Lower leg skin (tissue), 3 donors: ENCODE measurements around the gene L3MBTL3.

Experiments used
- POLR2A ChIP-seq, 2 donors: fragments of 450-650 bp; IDR thresholded peaks; one replicate each; pipeline ENCODE4 v1.6.1; 2016 to 2017; ENCODE audit warnings: antibody characterized with exemption in 2 of 2, mild to moderate bottlenecking in 1 of 2, moderate library complexity in 1 of 2
- TF ChIP-seq, protein P1 (sequence below), 3 donors: fragments of 450-650 bp; IDR thresholded peaks; one replicate each; pipeline ENCODE4 v1.5.1; 2016; ENCODE audit warnings: antibody characterized with exemption in 3 of 3, mild to moderate bottlenecking in 3 of 3, moderate library complexity in 2 of 3

- no peak for TF ChIP-seq POLR2A (IDR thresholded peaks at IDR 0.05)
- TF ChIP-seq, protein P1, sequence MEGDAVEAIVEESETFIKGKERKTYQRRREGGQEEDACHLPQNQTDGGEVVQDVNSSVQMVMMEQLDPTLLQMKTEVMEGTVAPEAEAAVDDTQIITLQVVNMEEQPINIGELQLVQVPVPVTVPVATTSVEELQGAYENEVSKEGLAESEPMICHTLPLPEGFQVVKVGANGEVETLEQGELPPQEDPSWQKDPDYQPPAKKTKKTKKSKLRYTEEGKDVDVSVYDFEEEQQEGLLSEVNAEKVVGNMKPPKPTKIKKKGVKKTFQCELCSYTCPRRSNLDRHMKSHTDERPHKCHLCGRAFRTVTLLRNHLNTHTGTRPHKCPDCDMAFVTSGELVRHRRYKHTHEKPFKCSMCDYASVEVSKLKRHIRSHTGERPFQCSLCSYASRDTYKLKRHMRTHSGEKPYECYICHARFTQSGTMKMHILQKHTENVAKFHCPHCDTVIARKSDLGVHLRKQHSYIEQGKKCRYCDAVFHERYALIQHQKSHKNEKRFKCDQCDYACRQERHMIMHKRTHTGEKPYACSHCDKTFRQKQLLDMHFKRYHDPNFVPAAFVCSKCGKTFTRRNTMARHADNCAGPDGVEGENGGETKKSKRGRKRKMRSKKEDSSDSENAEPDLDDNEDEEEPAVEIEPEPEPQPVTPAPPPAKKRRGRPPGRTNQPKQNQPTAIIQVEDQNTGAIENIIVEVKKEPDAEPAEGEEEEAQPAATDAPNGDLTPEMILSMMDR (IDR thresholded peaks at IDR 0.05): no peak
Measured at GRCh38 chr6:130054725-130055124, 36.3 kb downstream of the L3MBTL3 start.
